ENCODE measurements around the gene CCNG2. TPM values are rescaled to one million over a fixed set of nuclear protein-coding genes. Genes with fewer than 3 reads are reported as not detected.

CCNG2 gene
- total RNA-seq, 1 experiment from 2014 or later = 10.6 TPM

DNA sequence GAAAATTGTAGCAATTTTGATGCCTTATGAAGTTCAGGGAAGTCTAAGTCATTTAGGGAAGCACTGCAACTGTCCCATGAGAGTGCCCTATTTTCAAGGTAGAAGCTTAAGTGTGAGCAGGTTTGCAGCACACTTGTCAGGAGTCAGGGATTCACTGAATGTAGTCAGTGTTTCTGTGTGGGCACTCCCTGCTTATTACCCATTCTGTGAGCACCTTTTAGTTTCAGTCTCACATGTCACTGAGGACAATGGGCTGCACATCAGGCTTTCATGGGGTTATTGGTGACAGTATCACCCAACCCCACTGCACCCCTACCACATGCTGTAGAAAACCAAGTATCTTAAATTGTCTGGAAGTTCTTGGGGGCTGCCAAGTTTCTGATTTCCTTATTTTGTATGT is 2.9 kb upstream of the CCNG2 start:
- H3K27ac ChIP-seq (ENCODE audit: insufficient read length, low read depth, low read length) = no peak overlapping the region
- H4K8ac ChIP-seq (replicated peaks; ENCODE audit: insufficient read length, low read depth, low read length) = no peak overlapping the region
- H3K9me3 ChIP-seq (ENCODE audit: control insufficient read depth, low read depth, low read length) = no peaks in the 10 kb centered on the region
- no peak overlapping the region for H2BK12ac ChIP-seq (ENCODE audit: insufficient read length, low read depth, low read length)
- no peak overlapping the region for H2BK5ac ChIP-seq (ENCODE audit: insufficient read length, low read length)
- H4K20me1 ChIP-seq (ENCODE audit: control insufficient read depth, insufficient read depth, insufficient read length) = no peaks in the 10 kb centered on the region
- no peak overlapping the region for H3K4me2 ChIP-seq (ENCODE audit: insufficient read depth, insufficient read length, low read length)
- Mint-ChIP-seq H3K4me3 (no peak overlapping the region), H3K27ac (no peak overlapping the region), H3K36me3 (ENCODE audit: insufficient read depth in 1 of 3, low read depth in 3 of 3) (no peaks in the 10 kb centered on the region; a peak in 1 of 7 replicates), H3K9me3 (peaks cover 0 to 2% of the 10 kb centered on the region in 2 experiments; a peak in 1 of 5 replicates), H3K4me1 (peaks cover 34 to 42% of the 10 kb centered on the region in 2 experiments), H3K27me3 (ENCODE audit: low read depth) (peaks cover 3% of the 10 kb centered on the region; the same call in 1 of the 2 replicates)
- no peak overlapping the region for H2BK15ac ChIP-seq (ENCODE audit: low read depth, low read length)
- DNase-seq = no peak
- H3K27me3 ChIP-seq (ENCODE audit: insufficient read depth, low read length) = no peaks in the 10 kb centered on the region
- H3K23me2 ChIP-seq (ENCODE audit: insufficient read length, low read depth, low read length, poor library complexity, severe bottlenecking) = peaks cover 2% of the 10 kb centered on the region
- H3K18ac ChIP-seq (ENCODE audit: insufficient read length, low read depth, low read length) = no peak overlapping the region
- no peaks in the 10 kb centered on the region for H3K79me1 ChIP-seq (ENCODE audit: insufficient read depth, low read depth, low read length, poor library complexity, severe bottlenecking)
- no peak overlapping the region for H3K56ac ChIP-seq (ENCODE audit: insufficient read length, low read depth, low read length)
- H4K5ac ChIP-seq (ENCODE audit: insufficient read length, low read depth, low read length) = no peak overlapping the region
- no peak overlapping the region for H2AK5ac ChIP-seq (ENCODE audit: insufficient read length, low read length)
- no peak overlapping the region for H3K9ac ChIP-seq (ENCODE audit: extremely low read depth, insufficient read length, low read length)
- H4K91ac ChIP-seq (ENCODE audit: insufficient read length, low read depth, low read length) = no peak overlapping the region
- TF ChIP-seq, protein P1, sequence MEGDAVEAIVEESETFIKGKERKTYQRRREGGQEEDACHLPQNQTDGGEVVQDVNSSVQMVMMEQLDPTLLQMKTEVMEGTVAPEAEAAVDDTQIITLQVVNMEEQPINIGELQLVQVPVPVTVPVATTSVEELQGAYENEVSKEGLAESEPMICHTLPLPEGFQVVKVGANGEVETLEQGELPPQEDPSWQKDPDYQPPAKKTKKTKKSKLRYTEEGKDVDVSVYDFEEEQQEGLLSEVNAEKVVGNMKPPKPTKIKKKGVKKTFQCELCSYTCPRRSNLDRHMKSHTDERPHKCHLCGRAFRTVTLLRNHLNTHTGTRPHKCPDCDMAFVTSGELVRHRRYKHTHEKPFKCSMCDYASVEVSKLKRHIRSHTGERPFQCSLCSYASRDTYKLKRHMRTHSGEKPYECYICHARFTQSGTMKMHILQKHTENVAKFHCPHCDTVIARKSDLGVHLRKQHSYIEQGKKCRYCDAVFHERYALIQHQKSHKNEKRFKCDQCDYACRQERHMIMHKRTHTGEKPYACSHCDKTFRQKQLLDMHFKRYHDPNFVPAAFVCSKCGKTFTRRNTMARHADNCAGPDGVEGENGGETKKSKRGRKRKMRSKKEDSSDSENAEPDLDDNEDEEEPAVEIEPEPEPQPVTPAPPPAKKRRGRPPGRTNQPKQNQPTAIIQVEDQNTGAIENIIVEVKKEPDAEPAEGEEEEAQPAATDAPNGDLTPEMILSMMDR (conservative IDR thresholded peaks at IDR 0.05) = no peak
- no peak overlapping the region for H2BK20ac ChIP-seq (ENCODE audit: low read depth, low read length, poor library complexity, severe bottlenecking)
- no peak overlapping the region for H3K14ac ChIP-seq (ENCODE audit: insufficient read depth, low read length)
- H3K79me2 ChIP-seq (ENCODE audit: insufficient read depth, low read length) = no peaks in the 10 kb centered on the region; the same call in 1 of the 2 replicates
- H3T11ph ChIP-seq (ENCODE audit: low read length) = no peak overlapping the region
- H3K4ac ChIP-seq (ENCODE audit: low read depth, low read length) = no peak overlapping the region
- H3K23ac ChIP-seq (ENCODE audit: insufficient read length, low read depth, low read length) = no peak overlapping the region
- H3K4me1 ChIP-seq (ENCODE audit: insufficient read depth, low read length) = peaks cover 2% of the 10 kb centered on the region; the same call in 1 of the 2 replicates
- H2BK120ac ChIP-seq (ENCODE audit: low read depth, low read length, poor library complexity, severe bottlenecking) = no peak overlapping the region
- no peak overlapping the region for H2AFZ ChIP-seq (ENCODE audit: low read length)

Measured in H9 (cell line).